D721Med (cell line): ENCODE results near the gene KDELR1.

Experiments
- DNase-seq: peaks from one replicate; pipeline ENCODE4 v3.0.0; 2011; ENCODE audit warnings: low spot score; ENCODE audit not compliant: insufficient read length
- FAIRE-seq: peaks from 2 replicates; lab custom pipeline; 2011; peaks lifted over from hg19 to GRCh38; lab: Jason Lieb, UNC
- TF ChIP-seq, protein P1 (sequence below): IDR thresholded peaks from 2 replicates; pipeline ENCODE4 v1.5.1; 2012; ENCODE audit warnings: mild to moderate bottlenecking, control low read depth; ENCODE audit not compliant: insufficient read depth; ENCODE audit errors: missing control alignments

Gene KDELR1

DNA sequence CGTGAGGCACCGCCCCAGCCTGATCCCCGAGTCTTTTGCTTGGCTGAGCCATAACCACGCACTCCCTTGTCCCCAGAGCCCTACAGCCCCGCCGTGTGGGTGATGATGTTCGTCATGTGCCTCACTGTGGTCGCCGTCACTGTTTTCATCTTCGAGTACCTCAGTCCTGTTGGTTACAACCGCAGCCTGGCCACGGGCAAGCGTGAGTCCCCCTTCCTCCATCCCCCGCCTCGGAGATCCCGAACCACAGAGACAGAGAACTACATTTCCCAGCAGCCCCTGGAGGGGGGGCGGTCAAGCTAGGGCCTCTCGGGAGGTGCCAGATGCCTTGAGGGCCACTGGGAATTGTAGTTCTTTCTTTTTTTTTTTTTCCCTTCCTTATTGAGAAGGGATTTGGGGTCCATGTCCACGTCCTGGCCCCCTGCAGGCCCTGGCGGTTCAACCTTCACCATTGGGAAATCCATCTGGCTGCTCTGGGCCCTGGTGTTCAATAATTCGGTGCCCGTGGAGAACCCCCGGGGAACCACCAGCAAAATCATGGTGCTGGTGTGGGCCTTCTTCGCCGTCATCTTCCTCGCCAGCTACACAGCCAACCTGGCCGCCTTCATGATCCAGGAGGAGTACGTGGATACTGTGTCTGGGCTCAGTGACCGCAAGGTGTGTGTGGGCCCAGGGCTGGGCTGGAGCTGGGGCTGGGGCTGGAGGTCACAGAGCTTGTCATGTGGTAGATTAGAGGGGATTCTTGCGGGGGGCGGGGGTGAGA lies 28.0 kb upstream of the KDELR1 start:
- DNase-seq = no peak
- TF ChIP-seq, protein P1, sequence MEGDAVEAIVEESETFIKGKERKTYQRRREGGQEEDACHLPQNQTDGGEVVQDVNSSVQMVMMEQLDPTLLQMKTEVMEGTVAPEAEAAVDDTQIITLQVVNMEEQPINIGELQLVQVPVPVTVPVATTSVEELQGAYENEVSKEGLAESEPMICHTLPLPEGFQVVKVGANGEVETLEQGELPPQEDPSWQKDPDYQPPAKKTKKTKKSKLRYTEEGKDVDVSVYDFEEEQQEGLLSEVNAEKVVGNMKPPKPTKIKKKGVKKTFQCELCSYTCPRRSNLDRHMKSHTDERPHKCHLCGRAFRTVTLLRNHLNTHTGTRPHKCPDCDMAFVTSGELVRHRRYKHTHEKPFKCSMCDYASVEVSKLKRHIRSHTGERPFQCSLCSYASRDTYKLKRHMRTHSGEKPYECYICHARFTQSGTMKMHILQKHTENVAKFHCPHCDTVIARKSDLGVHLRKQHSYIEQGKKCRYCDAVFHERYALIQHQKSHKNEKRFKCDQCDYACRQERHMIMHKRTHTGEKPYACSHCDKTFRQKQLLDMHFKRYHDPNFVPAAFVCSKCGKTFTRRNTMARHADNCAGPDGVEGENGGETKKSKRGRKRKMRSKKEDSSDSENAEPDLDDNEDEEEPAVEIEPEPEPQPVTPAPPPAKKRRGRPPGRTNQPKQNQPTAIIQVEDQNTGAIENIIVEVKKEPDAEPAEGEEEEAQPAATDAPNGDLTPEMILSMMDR = no peak
- no peak for FAIRE-seq

DNA sequence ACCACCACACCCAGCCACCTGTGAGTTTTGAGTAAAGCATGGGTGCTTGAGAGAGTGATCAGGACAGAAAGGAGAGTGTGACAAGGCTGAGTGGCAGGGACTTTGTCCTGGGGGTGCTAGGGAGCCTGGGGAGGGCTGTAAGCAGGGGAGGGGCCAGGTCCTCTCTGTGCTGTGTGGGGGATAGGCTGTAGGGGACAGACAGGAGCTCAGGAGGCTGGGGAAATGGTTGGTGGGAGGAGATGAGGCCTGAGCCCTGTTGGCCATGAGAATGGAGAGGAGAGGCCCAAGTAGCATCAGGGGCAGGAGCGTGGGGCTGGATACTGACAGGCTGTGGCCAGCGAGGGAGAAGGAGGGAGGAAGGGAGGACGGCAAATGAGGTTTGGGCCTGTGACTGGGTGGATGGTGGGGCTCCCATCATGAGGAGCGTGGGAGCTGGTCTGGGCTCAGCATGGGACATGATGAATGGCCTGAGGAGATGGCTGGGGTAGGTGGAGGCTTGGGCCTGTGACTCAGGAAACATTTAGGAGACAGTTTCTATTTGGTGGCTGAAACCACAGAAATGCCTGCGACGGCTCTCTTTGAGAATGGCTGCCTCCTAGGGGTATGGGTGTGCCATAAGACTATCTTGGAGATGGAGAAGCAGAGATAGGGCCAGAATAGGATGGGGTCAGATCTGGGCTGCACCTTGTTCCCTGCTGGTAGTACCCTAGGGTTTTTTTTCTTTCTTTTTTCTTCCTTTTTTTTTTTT lies 27.1 kb upstream of the KDELR1 start:
- DNase-seq (no peak), FAIRE-seq (no peak)
- TF ChIP-seq, protein P1 = no peak

- DNase-seq (no peak), FAIRE-seq (no peak)
- TF ChIP-seq, protein P1 = no peak
Measured at GRCh38 chr19:48417421-48417820, 26.1 kb upstream of the KDELR1 start.

DNA sequence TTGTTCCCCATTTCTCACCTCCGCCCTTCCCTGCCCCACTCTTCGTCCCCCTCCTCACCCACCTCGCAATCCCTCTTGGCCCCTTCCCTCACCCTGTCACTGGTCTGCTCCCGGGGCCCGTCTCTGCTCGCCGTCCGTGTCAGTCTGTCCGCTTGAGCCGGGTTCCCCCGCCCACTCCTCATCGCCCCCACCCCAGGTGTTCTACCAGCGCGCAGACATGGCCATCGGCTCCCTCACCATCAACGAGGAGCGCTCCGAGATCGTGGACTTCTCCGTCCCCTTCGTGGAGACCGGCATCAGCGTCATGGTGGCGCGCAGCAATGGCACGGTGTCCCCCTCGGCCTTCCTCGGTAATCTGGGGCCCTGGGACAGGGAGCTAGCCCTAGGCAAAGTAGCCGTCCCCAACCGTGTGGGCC lies 24.5 kb upstream of the KDELR1 start:
- TF ChIP-seq, protein P1 = no peak
- FAIRE-seq = no peak
- DNase-seq = no peak

DNA sequence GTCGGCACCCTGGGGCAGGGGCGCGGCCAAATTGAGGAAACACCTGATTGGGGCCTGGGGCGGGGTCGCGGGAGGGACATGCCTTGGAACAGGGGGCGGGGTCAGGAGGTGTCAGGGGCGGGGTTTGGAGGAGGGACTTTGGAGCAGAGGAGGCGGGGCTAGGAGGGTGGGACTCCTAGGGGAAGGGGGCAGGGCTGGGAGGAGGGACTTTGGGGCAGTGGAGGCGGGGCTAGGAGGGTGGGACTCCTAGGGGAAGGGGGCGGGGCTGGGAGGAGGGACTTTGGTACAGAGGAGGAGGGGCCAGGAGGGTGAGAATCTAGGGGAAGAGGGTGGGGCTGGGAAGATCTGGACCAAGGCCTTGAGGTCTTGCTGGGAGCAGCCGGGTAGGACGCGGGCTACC lies 24.0 kb upstream of the KDELR1 start:
- TF ChIP-seq, protein P1 = no peak
- FAIRE-seq (no peak), DNase-seq (no peak)

DNA sequence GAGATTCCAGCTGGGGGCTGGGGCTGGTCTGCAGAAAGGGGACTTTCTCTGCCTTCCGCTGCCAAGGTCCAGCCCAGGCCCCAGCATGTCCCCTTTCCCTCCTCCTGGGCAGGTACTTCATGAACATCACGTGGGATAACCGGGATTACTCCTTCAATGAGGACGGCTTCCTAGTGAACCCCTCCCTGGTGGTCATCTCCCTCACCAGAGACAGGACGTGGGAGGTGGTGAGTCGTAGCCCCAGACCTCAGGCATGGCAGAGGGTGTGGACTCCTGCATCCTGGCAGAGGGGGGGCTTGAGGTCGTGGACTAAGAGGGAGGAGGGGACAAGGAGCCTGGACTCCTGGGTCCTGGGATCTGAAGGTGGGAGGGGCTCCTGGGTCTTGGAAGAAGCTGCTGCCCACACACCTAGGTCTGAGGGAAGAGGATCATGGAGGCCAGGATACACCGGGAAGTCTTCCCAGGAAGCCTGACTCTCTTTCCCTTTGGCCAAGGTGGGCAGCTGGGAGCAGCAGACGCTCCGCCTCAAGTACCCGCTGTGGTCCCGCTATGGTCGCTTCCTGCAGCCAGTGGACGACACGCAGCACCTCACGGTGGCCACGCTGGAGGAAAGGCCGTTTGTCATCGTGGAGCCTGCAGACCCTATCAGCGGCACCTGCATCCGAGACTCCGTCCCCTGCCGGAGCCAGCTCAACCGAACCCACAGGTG lies 22.7 kb upstream of the KDELR1 start:
- DNase-seq (no peak), FAIRE-seq (no peak)
- TF ChIP-seq, protein P1 = no peak
